Measurements from ENCODE around the gene SLC30A1.

The SLC30A1 gene

DNA sequence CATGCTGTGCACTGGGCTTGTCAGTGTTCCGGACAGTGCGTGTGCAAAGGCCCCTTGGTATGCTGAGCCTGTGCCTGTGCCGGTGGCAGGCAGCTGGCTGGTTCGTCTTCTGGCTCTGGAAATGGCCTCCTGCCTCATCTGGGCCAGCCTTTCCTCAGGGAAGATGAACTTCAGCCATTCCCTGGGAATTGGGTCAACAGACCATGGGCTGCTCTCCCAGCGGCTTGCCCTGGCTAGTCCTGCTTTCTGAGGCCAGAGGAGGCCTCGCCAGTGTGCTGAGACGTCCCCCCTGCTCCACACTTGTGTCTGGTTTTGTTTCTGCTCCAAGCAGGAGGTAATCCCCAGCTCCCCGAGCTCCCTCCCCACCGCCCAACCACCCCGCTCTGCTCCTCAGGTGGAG, 54.4 kb downstream of the SLC30A1 start:
- no peak for DNase-seq (ENCODE audit: low read depth in 2 of 2)

DNA sequence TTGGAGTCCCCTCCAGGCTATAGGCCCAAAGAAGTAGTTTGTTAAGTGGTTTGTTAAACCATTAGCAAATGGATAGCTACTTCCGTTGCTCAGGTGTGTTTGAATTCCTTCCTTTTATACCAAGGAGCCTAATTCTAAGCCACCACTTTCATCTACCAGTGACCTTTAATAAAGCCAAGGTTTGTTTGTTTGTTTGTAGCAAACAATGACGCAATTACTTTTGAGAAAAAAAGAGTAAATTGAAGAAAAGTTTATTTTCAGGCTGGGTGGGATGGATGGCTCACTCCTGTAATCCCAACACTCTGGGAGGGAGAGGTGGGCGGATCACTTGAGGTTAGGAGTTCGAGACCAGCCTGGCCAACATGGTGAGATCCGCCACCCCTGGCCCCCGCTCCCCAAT, 56.2 kb downstream of the SLC30A1 start:
- no peak for DNase-seq (ENCODE audit: low read depth in 2 of 2)
